ENCODE results near the gene ADORA2B. TPM values are rescaled to one million over a fixed set of nuclear protein-coding genes. Genes with fewer than 3 reads are reported as not detected.

ADORA2B gene
- total RNA-seq, 1 donor: 19.3 TPM

GRCh38 chr17:15917021-15917437 lies 27.9 kb upstream of the ADORA2B start:
- no peak overlapping the region for H3K4me3 ChIP-seq (ENCODE audit: low read depth, low read length)
- TF ChIP-seq CTCF (IDR thresholded peaks at IDR 0.05; ENCODE audit: insufficient read depth, low read length): no peak
- no peak for DNase-seq (ENCODE audit: low read depth)

- no peak overlapping the region for H3K4me3 ChIP-seq (ENCODE audit: low read depth, low read length)
- DNase-seq (ENCODE audit: low read depth): no peak
Measured at GRCh38 chr17:15917438-15918027, 27.4 kb upstream of the ADORA2B start.

GRCh38 chr17:15918261-15918660 lies 26.7 kb upstream of the ADORA2B start:
- no peak for DNase-seq (ENCODE audit: low read depth)
- no peak for TF ChIP-seq CTCF (IDR thresholded peaks at IDR 0.05; ENCODE audit: insufficient read depth, low read length)

More at GRCh38 chr17:15917438-15918027, 27.4 kb upstream of the ADORA2B start:
- no peak for TF ChIP-seq CTCF (IDR thresholded peaks at IDR 0.05; ENCODE audit: insufficient read depth, low read length)

GRCh38 chr17:15918661-15919259 lies 26.2 kb upstream of the ADORA2B start:
- no peak overlapping the region for H3K4me3 ChIP-seq (ENCODE audit: low read depth, low read length)
- DNase-seq (ENCODE audit: low read depth): no peak
- TF ChIP-seq CTCF (IDR thresholded peaks at IDR 0.05; ENCODE audit: insufficient read depth, low read length): no peak

More at GRCh38 chr17:15918261-15918660, 26.7 kb upstream of the ADORA2B start:
- no peak overlapping the region for H3K4me3 ChIP-seq (ENCODE audit: low read depth, low read length)

GRCh38 chr17:15919466-15919865 lies 25.5 kb upstream of the ADORA2B start:
- DNase-seq (ENCODE audit: low read depth): no peak
- TF ChIP-seq CTCF (IDR thresholded peaks at IDR 0.05; ENCODE audit: insufficient read depth, low read length): no peak
- H3K4me3 ChIP-seq (ENCODE audit: low read depth, low read length): no peak overlapping the region

- TF ChIP-seq CTCF (IDR thresholded peaks at IDR 0.05; ENCODE audit: insufficient read depth, low read length): no peak
- DNase-seq (ENCODE audit: low read depth): peak; percentile 98
- H3K4me3 ChIP-seq (ENCODE audit: low read depth, low read length): no peak overlapping the region
Measured at GRCh38 chr17:15920758-15921239, 24.1 kb upstream of the ADORA2B start.
